H4 (cell line): Measurements from ENCODE around the gene ORAI2. TPM values are rescaled to one million over a fixed set of nuclear protein-coding genes. Genes with fewer than 3 reads are reported as not detected.
"Not testable (repeated sequence)": the region's sequence is repeated elsewhere in the genome, so short reads cannot be mapped to it uniquely, and the experiment has no call there.

ENCODE experiments used
- DNase-seq: peaks from one replicate; pipeline ENCODE4 v3.0.0-alpha.2; 2015; ENCODE audit warnings: low spot score
- total RNA-seq: library from RNA; depleted of rRNA; stranded (reverse); fragments of >200 nt; shearing (Covaris generic); gene quantifications from 2 replicates; pipeline ENCODE4 v1.2.3, GENCODE V29; 2014

ORAI2 gene
- total RNA-seq, 1 experiment from 2014 or later, result 35.9 TPM

DNA sequence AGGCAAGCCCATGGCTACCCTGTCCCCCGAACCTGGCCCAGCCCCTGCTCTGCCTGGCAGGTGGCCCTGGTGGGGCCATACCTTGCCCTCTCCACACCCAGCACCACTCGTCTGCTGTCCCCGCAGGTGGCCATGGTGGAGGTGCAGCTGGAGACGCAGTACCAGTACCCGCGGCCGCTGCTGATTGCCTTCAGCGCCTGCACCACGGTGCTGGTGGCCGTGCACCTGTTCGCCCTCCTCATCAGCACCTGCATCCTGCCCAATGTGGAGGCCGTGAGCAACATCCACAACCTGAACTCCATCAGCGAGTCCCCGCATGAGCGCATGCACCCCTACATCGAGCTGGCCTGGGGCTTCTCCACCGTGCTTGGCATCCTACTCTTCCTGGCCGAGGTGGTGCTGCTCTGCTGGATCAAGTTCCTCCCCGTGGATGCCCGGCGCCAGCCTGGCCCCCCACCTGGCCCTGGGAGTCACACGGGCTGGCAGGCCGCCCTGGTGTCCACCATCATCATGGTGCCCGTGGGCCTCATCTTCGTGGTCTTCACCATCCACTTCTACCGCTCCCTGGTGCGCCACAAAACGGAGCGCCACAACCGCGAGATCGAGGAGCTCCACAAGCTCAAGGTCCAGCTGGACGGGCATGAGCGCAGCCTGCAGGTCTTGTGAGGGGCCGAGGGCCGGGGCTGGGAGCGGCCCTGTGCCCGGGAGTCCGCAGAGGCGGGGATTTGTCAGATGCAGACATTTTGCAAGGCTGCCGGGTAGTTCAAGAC lies 13.2 kb downstream of the ORAI2 start:
- DNase-seq, result no peak

GRCh38 chr7:102447311-102447710 lies 13.9 kb downstream of the ORAI2 start:
- no peak for DNase-seq

DNA sequence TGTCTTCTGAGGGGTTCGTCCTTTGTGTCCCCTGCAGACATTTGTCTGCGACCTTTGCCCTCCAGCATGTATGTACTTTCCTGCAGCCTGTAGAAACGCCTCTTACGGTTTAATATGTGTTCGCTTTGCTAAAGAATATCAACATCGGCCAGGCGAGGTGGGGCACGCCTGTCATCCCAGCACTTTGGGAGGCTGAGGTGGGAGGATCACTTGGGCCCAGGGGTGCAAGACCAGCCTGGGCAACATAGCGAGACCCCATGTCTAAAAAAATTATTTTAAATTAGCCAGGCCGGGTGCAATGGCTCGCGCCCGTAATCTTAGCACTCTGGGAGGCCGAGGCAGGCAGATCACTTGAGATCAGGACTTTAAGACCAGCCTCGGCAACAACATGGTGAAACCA lies 15.8 kb downstream of the ORAI2 start:
- no peak for DNase-seq

DNA sequence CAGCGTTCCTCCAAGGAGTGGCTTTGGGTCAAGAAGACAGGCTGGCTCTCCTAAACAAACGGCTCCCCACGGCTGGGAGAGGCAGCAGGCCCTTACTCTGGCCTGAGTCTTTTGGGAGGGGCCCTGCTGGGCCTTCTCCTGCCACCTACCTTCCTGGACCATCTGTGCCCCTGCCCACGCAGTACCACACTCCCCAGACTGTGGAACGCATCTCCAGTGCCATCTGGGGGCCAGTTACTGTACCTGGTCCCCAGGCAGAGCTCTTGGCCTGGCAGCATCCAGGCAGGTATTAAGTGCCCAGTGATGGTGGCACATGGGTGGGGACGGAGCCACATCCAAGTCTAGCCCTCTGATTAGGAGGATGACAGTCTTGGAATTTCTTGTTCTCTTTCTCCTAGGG lies 16.9 kb downstream of the ORAI2 start:
- no peak for DNase-seq

- DNase-seq, result no peak
Measured at GRCh38 chr7:102451371-102452054, 18.1 kb downstream of the ORAI2 start.

GRCh38 chr7:102452451-102452850 lies 19.1 kb downstream of the ORAI2 start:
- no peak for DNase-seq

GRCh38 chr7:102453319-102453718 lies 19.9 kb downstream of the ORAI2 start:
- DNase-seq, result no peak

- DNase-seq, result no peak
Measured at GRCh38 chr7:102454468-102454867, 21.1 kb downstream of the ORAI2 start.

DNA sequence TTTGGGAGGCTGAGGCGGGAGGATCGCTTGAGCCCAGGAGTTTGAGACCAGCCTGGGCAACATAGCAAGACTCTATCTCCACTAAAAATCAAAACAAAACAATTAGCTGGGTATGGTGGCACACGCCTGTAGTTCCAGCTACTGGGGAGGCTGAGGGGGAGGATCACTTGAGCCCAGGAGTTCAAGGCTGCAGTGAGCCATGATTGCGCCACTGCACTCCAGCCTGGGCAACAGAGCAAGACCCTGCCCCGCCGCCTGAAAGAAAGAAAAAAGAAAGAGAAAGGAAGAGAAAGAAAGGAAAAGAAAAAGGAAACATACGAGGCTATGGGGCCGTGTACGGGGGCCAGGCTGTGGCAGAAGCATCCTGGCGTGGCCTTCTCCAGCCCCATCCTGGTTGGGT lies 21.6 kb downstream of the ORAI2 start:
- DNase-seq, result not testable (repeated sequence)

- no peak for DNase-seq
Measured at GRCh38 chr7:102455596-102455995, 22.2 kb downstream of the ORAI2 start.

DNA sequence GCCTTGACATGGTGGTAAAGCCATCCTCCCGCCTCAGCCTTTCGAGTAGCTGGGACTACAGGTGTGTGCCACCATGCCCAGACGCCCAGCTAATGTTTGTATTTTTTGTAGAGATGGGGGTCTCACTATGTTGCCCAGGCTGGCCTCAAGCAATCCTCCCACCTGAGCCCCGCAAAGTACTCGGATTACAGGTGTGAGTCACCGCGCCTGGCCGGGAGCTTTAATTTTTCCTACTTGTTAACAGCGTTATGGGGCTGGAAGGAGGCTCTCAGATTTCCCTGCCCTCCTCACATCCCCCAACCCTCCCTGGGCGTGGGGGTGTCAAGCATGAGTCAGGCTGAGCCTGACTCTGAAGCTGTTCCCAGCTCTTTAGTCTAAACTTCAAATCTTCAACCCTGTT lies 23.0 kb downstream of the ORAI2 start:
- DNase-seq, result peak; percentile 48

- no peak for DNase-seq
Measured at GRCh38 chr7:102457352-102457924, 24.1 kb downstream of the ORAI2 start.

- DNase-seq, result no peak
Measured at GRCh38 chr7:102459221-102459844, 26.0 kb downstream of the ORAI2 start.

- DNase-seq, result no peak
Measured at GRCh38 chr7:102460467-102460866, 27.1 kb downstream of the ORAI2 start.

DNA sequence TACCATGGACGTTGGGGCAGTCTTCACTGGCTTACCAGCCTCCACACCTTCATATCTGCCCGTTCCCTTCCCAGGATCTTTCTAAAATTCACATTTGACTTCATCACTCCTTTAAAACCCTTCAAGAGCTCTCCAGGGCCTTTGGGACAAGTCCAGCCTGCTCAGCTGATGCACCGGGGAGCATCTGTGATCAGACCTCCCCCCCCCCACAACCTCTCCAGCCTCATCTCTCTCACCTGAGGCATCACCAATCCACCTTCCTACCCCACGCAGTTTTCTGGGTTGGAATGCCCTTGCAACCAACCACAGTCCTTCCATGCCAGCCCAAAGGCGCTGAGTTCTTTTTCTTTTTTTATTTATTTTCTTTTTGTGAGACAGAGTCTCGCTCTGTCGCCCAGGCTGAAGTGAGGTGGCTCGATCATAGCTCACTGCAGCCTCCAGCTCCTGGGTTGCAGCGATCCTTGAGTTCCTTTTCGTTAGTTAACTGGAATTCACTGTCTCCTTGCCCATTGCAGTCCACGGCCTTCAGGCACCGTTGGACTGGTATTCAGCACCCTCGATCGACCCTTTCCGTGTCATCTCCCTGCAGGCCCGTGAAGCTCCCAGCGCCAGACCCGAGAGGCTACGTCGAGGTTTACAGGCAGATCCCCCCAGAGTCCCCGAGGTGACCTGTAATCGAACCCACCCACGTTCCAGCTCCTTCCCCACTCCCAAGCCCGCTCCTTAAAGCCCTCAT lies 30.6 kb downstream of the ORAI2 start:
- no peak for DNase-seq

- DNase-seq, result peak; percentile 89
Measured at GRCh38 chr7:102464577-102465280, 31.4 kb downstream of the ORAI2 start, which contains the start of the genes ALKBH4 and LRWD1. Gene ALKBH4 (minus strand): TSS chr7:102464863. CDS start chr7:102464836, 27 bp downstream. Gene LRWD1 (plus strand): TSS chr7:102464984. CDS start chr7:102465081, 97 bp downstream.

GRCh38 chr7:102466097-102466496 lies 32.7 kb downstream of the ORAI2 start:
- no peak for DNase-seq

DNA sequence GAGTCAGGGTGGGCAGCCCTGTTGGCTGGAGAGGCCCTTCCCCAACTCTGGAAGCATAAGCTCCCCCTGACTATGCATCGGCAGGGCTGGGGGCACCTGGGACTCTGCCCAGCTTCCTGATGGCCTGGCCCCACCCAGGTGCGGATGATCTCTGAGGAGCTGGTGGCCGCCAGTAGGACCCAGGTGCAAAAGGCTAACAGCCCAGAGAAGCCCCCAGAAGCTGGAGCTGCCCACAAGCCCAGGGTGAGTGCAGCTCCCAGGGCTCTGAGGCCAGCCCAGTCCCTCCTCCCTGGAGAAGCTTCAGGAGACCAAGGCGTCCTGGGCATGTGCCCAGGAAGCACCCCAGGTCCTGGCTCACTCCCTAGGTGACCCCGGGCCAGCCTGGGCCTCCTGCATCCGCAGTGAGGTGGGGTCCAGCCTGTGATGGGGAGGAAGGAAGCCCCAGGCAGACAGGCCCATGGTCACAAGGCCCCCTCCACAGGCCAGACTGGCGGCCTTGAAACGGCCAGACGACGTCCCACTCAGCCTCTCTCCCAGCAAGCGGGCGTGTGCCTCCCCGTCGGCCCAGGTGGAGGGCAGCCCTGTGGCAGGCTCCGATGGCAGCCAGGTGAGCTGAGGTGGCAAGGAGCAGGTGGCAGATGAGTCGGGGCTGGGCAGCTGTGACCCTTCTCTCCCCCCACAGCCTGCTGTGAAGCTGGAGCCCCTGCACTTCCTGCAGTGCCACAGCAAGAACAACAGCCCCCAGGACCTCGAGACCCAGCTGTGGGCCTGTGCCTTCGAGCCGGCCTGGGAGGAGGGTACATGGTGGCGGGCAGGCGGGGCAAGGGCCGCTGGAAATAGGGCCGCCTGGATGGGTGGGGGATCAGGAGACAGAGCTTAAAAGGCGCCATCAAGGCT lies 34.5 kb downstream of the ORAI2 start:
- DNase-seq, result no peak

DNA sequence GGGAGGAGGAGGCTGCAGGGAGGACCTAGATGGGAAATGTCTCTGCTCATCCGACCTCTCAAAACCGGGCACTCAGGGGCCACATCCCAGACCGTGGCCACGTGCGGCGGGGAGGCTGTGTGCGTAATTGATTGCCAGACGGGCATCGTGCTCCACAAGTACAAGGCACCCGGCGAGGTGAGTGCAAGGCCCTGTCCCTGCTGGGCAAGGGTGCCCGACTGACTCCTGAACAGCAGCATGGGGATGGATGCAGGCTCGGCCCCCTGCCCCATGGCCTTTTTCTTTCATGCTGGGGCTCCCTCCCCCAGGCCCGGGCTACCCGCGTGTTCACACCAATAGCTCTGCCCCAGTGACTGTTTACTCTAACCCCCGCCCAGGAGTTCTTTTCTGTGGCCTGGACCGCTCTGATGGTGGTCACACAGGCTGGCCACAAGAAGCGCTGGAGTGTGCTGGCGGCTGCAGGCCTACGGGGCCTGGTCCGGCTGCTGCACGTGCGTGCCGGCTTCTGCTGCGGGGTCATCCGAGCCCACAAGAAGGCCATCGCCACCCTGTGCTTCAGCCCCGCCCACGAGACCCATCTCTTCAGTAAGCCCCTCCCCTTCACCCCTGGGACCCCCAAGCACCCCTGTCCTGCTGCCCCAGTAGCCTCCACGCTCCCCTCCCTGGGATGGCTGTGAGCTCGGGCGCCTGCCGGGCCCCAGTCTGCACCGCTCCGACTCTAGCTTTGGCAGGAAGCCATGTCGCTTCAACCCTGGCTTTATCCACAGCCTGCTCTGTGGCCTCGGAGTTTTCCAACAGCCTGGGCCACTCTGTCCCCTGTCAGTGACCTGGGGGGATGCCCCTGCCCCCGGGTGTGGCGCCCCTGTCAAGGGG lies 35.3 kb downstream of the ORAI2 start:
- DNase-seq, result no peak
